ENCODE measurements around the gene LAMTOR4.

DNA sequence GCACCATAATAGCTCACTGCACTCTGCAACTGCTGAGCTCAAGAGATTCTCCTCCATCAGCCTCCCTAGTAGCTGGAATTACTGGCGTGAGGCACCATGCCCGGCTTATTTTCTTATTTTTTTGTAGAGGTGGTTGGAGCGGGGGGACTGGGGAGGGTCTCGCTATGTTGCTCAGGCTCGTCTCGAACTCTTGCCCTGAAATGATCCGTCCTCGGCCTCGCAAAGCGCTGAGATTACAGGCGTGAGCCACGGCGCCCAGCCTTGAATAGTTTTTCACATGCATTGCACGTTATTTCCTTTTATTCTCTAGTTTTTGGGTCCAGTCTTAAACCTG is 526 bp upstream of the LAMTOR4 start:
- TF ChIP-seq EZH2 (IDR thresholded peaks at IDR 0.05; ENCODE audit: insufficient read depth, low read length), result no peak
- TF ChIP-seq, protein P1, sequence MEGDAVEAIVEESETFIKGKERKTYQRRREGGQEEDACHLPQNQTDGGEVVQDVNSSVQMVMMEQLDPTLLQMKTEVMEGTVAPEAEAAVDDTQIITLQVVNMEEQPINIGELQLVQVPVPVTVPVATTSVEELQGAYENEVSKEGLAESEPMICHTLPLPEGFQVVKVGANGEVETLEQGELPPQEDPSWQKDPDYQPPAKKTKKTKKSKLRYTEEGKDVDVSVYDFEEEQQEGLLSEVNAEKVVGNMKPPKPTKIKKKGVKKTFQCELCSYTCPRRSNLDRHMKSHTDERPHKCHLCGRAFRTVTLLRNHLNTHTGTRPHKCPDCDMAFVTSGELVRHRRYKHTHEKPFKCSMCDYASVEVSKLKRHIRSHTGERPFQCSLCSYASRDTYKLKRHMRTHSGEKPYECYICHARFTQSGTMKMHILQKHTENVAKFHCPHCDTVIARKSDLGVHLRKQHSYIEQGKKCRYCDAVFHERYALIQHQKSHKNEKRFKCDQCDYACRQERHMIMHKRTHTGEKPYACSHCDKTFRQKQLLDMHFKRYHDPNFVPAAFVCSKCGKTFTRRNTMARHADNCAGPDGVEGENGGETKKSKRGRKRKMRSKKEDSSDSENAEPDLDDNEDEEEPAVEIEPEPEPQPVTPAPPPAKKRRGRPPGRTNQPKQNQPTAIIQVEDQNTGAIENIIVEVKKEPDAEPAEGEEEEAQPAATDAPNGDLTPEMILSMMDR (IDR thresholded peaks at IDR 0.05; ENCODE audit: insufficient read depth, low read depth, low read length), result no peak
